ENCODE results near the gene LHX5.

The LHX5 gene

GRCh38 chr12:113456761-113457160 lies 14.9 kb downstream of the LHX5 start:
- H3K4me3 ChIP-seq (ENCODE audit: control insufficient read depth, low read depth, low read length), result no peak overlapping the region
- DNase-seq (ENCODE audit: low read depth), result no peak
- no peak for TF ChIP-seq CTCF (IDR thresholded peaks at IDR 0.05; ENCODE audit: control insufficient read depth, insufficient read depth, low read depth, low read length, missing control alignments)

DNA sequence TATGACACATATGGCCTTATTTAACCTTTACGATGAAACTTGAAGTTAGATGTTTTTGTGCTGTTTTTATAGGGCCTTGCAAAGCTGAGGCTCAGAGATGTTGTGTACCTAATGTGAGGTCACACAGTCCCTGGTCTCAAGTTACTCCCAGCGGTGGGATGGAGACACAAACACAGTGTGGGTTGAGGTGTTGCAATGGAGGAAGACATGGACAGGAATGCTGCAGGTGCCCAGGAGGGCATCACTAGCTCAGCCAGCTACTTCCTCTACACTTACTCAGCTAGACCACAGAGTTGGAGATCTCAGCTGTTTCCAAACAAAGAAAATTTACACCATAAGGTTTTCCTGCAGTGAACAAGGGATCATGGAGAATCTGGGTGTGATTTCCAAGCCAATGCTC lies 15.5 kb downstream of the LHX5 start:
- no peak for DNase-seq (ENCODE audit: low read depth)
- no peak overlapping the region for H3K4me3 ChIP-seq (ENCODE audit: control insufficient read depth, low read depth, low read length)
- no peak for TF ChIP-seq CTCF (IDR thresholded peaks at IDR 0.05; ENCODE audit: control insufficient read depth, insufficient read depth, low read depth, low read length, missing control alignments)

DNA sequence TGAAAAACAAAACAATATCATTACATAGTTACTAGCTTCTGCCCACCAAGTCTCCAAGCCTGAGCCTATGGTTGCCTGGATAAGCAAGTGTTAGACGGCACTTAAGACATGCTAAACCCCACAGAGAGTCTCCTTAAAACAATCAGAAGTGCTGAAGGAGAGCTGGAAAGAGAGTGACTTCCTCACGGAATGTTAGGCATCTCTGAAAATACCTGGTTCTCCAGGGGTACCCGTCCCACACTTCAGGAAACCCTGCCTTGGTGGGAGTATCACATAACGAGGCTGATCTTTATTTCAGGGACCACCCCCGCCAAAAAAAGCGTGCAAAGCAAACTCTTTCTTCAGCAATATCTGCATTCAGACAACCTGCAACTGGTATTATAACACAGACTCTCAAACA lies 18.3 kb downstream of the LHX5 start:
- H3K4me3 ChIP-seq (ENCODE audit: control insufficient read depth, low read depth, low read length), result no peak overlapping the region
- no peak for TF ChIP-seq CTCF (IDR thresholded peaks at IDR 0.05; ENCODE audit: control insufficient read depth, insufficient read depth, low read depth, low read length, missing control alignments)
- no peak for DNase-seq (ENCODE audit: low read depth)

DNA sequence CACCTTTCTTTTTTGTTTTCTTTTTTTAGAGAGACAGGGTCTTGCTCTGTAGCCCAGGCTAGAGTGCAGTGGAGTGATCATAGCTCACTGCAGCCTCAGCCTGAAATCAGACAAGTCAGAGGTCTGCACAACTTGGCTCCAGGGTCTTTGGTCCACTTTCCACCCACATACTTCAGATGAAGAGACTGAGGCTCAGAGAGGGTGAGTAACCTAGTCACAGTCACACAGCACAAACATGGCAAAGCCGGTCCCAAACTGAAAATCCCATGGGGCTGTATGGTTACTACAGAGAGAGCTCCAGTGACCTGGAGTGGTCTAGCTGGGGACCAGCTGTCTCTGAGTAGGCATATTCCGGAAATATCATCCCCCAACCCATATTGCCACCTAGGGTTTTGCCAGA lies 19.2 kb downstream of the LHX5 start:
- DNase-seq (ENCODE audit: low read depth), result no peak
- H3K4me3 ChIP-seq (ENCODE audit: control insufficient read depth, low read depth, low read length), result no peak overlapping the region
- no peak for TF ChIP-seq CTCF (IDR thresholded peaks at IDR 0.05; ENCODE audit: control insufficient read depth, insufficient read depth, low read depth, low read length, missing control alignments)

DNA sequence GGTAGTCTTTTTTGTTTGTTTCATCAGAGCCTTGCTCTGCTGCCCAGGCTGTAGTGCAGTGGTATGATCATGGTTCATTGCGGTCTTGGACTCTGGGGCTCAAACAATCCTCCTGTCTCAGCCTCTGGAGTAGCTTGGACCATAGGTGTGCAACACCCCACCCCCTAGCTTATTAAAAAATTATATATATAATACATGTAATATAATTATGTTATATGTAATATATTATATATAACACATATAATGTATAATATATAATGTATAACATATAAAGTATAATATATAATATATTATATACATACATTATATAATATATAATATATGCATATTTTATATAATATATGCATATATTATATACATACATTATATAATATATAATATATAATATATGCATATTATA lies 21.8 kb downstream of the LHX5 start:
- TF ChIP-seq CTCF (IDR thresholded peaks at IDR 0.05; ENCODE audit: control insufficient read depth, insufficient read depth, low read depth, low read length, missing control alignments), result no peak
- H3K4me3 ChIP-seq (ENCODE audit: control insufficient read depth, low read depth, low read length), result no peak overlapping the region
- DNase-seq (ENCODE audit: low read depth), result no peak

- TF ChIP-seq CTCF (IDR thresholded peaks at IDR 0.05; ENCODE audit: control insufficient read depth, insufficient read depth, low read depth, low read length, missing control alignments), result no peak
- no peak overlapping the region for H3K4me3 ChIP-seq (ENCODE audit: control insufficient read depth, low read depth, low read length)
- DNase-seq (ENCODE audit: low read depth), result no peak
Observed at GRCh38 chr12:113449299-113449698, 22.4 kb downstream of the LHX5 start.

GRCh38 chr12:113448873-113449272 lies 22.8 kb downstream of the LHX5 start:
- H3K4me3 ChIP-seq (ENCODE audit: control insufficient read depth, low read depth, low read length), result no peak overlapping the region
- no peak for TF ChIP-seq CTCF (IDR thresholded peaks at IDR 0.05; ENCODE audit: control insufficient read depth, insufficient read depth, low read depth, low read length, missing control alignments)
- no peak for DNase-seq (ENCODE audit: low read depth)
